Adrenal gland (tissue), 5 donors: Measurements from ENCODE around the gene TRMT11.
"Not testable (repeated sequence)": the region's sequence is repeated elsewhere in the genome, so short reads cannot be mapped to it uniquely, and the experiment has no call there.

Experiments
- CTCF ChIP-seq, 6 experiments: fragments of 450-650 bp in 4 of 6; fragments of 200-600 bp in 2 of 6; sonication (generic) in 1 of 6; IDR thresholded peaks; 1 replicate in 5 of 6; 2 replicates in 1 of 6; pipeline versions ENCODE4 v1.5.1 to v1.8.0; 2016 to 2021; ENCODE audit warnings: antibody characterized with exemption in 6 of 6, mild to moderate bottlenecking in 2 of 6, moderate library complexity in 1 of 6
- POLR2A ChIP-seq, 2 donors: fragments of 450-650 bp; IDR thresholded peaks; one replicate each; pipeline ENCODE4 v1.6.1; 2017; ENCODE audit warnings: antibody characterized with exemption in 2 of 2, mild to moderate bottlenecking in 2 of 2, moderate library complexity in 1 of 2
- donor health status: DM: no; HTN: no; CAD: no.

- not testable (repeated sequence) for TF ChIP-seq CTCF, POLR2A (IDR thresholded peaks at IDR 0.05)
Measured at GRCh38 chr6:126058085-126058484, 71.7 kb downstream of the TRMT11 start.
